Measurements from ENCODE around the gene PITHD1. TPM values are rescaled to one million over a fixed set of nuclear protein-coding genes. Genes with fewer than 3 reads are reported as not detected.
"Not testable (repeated sequence)": the region's sequence is repeated elsewhere in the genome, so short reads cannot be mapped to it uniquely, and the experiment has no call there.

PITHD1 gene
- total RNA-seq, 2 experiments from 2014 or later = 67.2 to 69.0 TPM

DNA sequence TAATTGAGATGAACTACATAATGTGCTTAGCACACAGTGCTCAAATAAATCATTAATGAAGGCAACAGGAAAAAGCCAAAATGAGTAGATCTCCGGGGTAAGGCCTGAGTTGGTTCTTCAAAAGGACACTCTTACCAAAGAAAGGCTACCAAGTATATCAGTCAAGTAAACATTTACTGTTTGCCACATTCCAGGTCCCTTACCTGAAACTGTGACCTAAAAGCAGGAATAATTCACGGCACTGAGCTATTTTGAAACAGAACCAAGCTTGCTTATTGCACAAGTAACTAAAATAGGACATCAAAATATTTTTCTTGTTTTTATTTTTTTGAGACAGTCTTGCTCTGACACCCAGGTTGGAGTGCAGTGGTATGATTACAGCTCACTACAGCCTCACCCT is 2.0 kb upstream of the PITHD1 start:
- H3K4me3 Mint-ChIP-seq = no peak overlapping the region
- intact Hi-C loops (cut with micrococcal nuclease) = no loop called here
- H3K36me3 Mint-ChIP-seq = peaks cover 5% of the 10 kb centered on the region
- CTCF ChIA-PET = interaction anchor here (1.1 to 2.6 kb wide), 6 partner anchors 12 to 142 kb away, joined by 3 to 13 read pairs (median 3); no protein-coding TSS in a partner anchor
- POLR2A ChIA-PET = interaction anchor here (0.6 to 2.0 kb wide), 2 partner anchors 25 to 85 kb away, joined by 3 to 6 read pairs; partner anchors contain the start of gene RPL11
- H3K27me3 Mint-ChIP-seq = no peaks in the 10 kb centered on the region
- H3K4me1 Mint-ChIP-seq (ENCODE audit: low read depth) = peaks cover 41% of the 10 kb centered on the region
- no peak overlapping the region for H3K27ac Mint-ChIP-seq
- no peak for DNase-seq
- H3K9me3 Mint-ChIP-seq = no peaks in the 10 kb centered on the region

DNA sequence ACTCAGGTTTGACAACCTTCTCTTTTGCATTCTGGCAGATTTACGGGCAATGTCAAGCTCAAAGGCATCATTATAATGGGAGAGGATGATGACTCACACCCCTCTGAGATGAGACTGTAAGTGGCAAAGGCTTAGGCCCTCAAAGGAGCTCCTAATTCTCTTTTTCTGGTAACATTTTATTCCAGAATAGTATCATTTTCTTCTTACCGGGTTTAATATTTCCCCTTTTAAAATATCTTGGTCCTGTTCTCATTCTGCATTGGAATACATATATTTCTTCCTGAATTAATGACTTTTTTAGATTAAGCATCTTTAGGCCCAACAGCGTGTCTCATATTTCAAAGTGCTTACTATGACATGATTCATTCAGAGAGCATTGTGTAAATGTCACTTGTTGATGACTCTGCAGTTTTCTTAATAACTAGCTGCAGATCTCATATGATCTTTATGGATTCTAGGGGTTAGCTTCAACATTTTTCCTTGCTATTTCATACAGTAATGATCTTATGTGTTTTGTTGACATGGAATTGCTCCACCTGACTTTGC is 1.7 kb downstream of the PITHD1 start:
- Mint-ChIP-seq H3K27ac (peak overlapping the region; percentile 80), H3K4me3 (peak overlapping the region; percentile 92), H3K36me3 (peaks cover 13% of the 10 kb centered on the region), H3K9me3 (no peaks in the 10 kb centered on the region), H3K27me3 (no peaks in the 10 kb centered on the region), H3K4me1 (ENCODE audit: low read depth) (peaks cover 33% of the 10 kb centered on the region)
- ChIA-PET POLR2A (interaction anchor here (0.7 to 4.3 kb wide), 7 partner anchors 11 to 296 kb away, joined by 3 to 40 read pairs (median 3); partner anchors contain the start of genes ASAP3, ELOA, GALE and HMGCL), CTCF (interaction anchor here (1.0 to 2.4 kb wide), 7 partner anchors 8 to 283 kb away, joined by 3 to 17 read pairs (median 4); partner anchors contain the start of gene FUCA1)
- DNase-seq = no peak
- intact Hi-C loops (cut with micrococcal nuclease) = no loop called here

DNA sequence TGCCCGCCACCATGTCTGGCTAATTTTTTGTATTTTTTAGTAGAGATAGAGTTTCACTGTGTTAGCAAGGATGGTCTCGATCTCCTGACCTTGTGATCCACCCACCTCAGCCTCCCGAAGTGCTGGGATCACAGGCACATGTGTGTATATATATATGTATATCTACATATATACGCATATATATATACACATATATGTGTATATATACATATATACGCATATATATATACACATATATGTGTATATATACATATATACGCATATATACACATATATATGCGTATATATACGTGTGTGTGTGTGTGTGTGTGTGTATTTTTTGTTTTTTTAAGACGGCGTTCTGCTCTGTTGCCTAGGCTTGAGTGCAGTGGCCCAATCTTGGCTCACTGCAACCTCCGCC is 4.9 kb downstream of the PITHD1 start:
- DNase-seq; POLR2A ChIA-PET; H3K9me3 Mint-ChIP-seq; H3K27ac Mint-ChIP-seq; H3K4me3 Mint-ChIP-seq; H3K27me3 Mint-ChIP-seq; intact Hi-C loops (cut with micrococcal nuclease): not testable (repeated sequence)
- peaks cover 37% of the 10 kb centered on the region for H3K36me3 Mint-ChIP-seq
- H3K4me1 Mint-ChIP-seq (ENCODE audit: low read depth) = peaks cover 18% of the 10 kb centered on the region
- CTCF ChIA-PET = interaction anchor here (1.0 to 1.1 kb wide), 2 partner anchors 11 to 27 kb away, joined by 3 to 5 read pairs; no protein-coding TSS in a partner anchor

DNA sequence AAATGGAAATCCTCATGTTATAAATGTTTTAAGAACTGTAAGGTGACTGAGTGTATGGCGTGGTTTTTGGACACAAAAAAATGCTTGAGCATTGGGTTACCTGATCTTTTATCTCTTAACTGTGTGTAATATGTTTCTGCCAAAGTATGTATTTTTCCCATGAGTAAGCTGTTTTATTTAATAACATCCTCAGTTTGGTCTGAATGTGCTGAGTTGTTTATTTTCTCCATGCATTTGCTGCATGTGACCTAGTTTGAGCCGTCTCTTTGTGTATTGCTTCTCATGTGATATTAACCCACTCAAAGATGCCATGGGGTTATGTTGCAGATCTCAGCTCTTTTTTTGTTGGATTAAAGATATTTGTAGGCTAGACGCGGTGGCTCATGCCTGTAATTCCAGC is 6.6 kb downstream of the PITHD1 start:
- peaks cover 9% of the 10 kb centered on the region for H3K4me1 Mint-ChIP-seq (ENCODE audit: low read depth)
- ChIA-PET CTCF (interaction anchor here (0.7 to 1.6 kb wide), 2 partner anchors 38 to 132 kb away, joined by 3 to 4 read pairs; no protein-coding TSS in a partner anchor), POLR2A (no interaction called here)
- no peaks in the 10 kb centered on the region for H3K9me3 Mint-ChIP-seq
- DNase-seq = no peak
- intact Hi-C loops (cut with micrococcal nuclease) = no loop called here
- peaks cover 37% of the 10 kb centered on the region for H3K36me3 Mint-ChIP-seq
- no peak overlapping the region for H3K4me3 Mint-ChIP-seq
- H3K27ac Mint-ChIP-seq = no peak overlapping the region
- no peaks in the 10 kb centered on the region for H3K27me3 Mint-ChIP-seq

DNA sequence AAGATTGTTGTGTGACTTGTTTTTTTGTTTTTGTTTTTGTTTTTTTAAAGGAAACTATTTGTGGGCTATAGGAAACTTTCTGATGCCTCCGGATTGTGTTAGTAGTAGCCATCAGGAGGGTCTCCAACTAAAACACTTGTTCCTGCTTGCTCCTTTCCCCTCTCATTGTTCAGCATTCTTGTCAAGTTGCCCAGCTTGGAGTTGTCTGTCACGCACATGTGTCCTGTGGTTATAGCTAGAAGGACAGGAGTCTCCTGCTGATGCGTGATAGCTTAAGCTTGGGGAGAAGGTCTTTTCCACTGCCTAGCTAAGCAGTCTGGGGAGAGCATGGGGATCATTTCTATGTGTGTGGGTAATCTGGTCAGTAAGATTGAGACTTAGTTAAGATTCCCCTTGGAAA is 9.5 kb downstream of the PITHD1 start:
- POLR2A ChIA-PET = interaction anchor here (1.1 to 6.9 kb wide), 2 partner anchors 9 to 12 kb away, joined by 4 to 40 read pairs; partner anchors contain the start of gene PITHD1
- Mint-ChIP-seq H3K36me3 (peaks cover 30% of the 10 kb centered on the region), H3K27me3 (no peaks in the 10 kb centered on the region), H3K9me3 (no peaks in the 10 kb centered on the region), H3K27ac (no peak overlapping the region), H3K4me1 (ENCODE audit: low read depth) (peaks cover 24% of the 10 kb centered on the region), H3K4me3 (no peak overlapping the region)
- CTCF ChIA-PET = interaction anchor here (0.7 to 5.9 kb wide), 4 partner anchors 9 to 23 kb away, joined by 3 to 30 read pairs (median 7); partner anchors contain the start of gene PITHD1
- intact Hi-C loops (cut with micrococcal nuclease) = no loop called here
- DNase-seq = no peak

DNA sequence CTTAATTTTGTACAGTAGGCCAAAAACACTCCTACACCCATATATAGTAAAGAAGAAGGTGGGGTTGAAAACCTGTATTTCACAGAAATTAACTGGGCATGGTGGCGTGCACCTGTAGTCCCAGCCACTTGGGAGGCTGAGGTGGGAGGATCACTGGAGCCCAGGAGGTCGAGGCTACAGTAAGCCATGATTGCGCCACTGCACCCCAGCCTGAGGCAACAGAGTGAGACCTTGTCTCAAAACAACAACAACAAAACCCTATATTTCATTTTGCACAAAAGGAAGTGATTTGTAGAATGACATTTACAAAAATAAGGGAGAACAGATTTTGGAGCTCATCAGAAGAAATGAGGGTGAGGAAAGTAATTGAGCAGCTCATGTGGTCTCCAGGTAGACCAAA is 10.5 kb downstream of the PITHD1 start:
- Mint-ChIP-seq H3K9me3 (no peaks in the 10 kb centered on the region), H3K36me3 (peaks cover 30% of the 10 kb centered on the region), H3K27me3 (no peaks in the 10 kb centered on the region), H3K4me3 (no peak overlapping the region), H3K27ac (no peak overlapping the region), H3K4me1 (ENCODE audit: low read depth) (peaks cover 29% of the 10 kb centered on the region)
- intact Hi-C loops (cut with micrococcal nuclease) = no loop called here
- ChIA-PET POLR2A (interaction anchor here (1.1 to 6.9 kb wide), 3 partner anchors 10 to 21 kb away, joined by 3 to 40 read pairs (median 4); partner anchors contain the start of gene PITHD1), CTCF (interaction anchor here (0.7 to 5.9 kb wide), 5 partner anchors 9 to 22 kb away, joined by 3 to 30 read pairs (median 4); partner anchors contain the start of gene PITHD1)
- DNase-seq = no peak

DNA sequence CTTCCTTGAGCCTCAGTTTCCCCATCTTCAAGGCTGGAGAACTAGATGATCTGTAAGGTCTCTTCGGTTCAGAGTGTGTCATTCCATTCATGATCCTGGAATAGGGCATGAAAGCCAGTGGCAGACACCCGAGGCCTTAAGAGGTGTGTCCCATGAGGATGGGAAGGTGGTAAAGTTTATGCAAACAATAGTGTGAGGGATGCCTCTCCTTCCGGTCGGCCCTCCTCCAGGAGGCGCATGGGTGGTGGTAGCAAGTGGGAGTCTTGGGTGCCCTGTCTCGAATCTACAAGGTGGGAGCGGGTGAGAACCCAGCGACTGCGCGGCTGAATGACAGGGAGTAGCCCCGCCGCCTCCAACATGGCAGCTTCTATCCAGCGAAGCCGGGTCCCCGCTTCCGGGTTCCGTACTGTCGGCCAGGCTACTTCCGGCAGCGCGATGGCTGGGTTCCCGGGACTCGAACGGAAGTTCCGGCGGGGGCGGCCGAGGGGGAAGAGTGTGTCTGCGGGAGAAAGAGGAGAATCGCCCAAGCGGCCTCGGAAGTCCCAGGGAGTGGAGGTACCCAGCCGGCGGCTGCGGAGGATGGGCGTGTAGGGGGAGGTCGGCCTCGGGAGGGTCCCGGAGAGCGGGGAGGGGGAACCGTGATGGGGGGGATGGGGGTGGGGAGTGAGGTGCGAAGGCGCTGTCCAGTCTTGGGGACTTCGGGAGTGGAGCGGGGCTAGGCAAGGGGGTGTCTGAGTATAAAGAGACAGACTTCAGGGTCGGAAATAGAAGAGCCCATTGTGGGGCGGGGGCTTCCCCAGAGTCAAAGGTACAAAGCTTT is 12.7 kb downstream of the PITHD1 start, which contains the start of gene LYPLA2:
LYPLA2 (plus strand) TSS at position 450 of the 820 bp plus-strand sequence. CDS start 1,538 bp downstream, outside the sequence.
- intact Hi-C loops (cut with micrococcal nuclease) = loop anchor here (1.0 kb wide), 2 partner anchors 9 to 13 kb away; partner anchors contain the start of genes GALE and PITHD1
- H3K4me3 Mint-ChIP-seq = peak within 1 kb of the TSS; percentile 98
- ChIA-PET POLR2A (interaction anchor here (2.7 to 6.9 kb wide), 2 partner anchors 9 to 12 kb away, joined by 20 to 40 read pairs; partner anchors contain the start of genes GALE and PITHD1), CTCF (interaction anchor here (0.6 to 5.9 kb wide), 4 partner anchors 11 to 20 kb away, joined by 3 to 30 read pairs (median 7); no protein-coding TSS in a partner anchor)
- no peaks in the 10 kb centered on the region for H3K27me3 Mint-ChIP-seq
- peak; percentile 93 for DNase-seq
- peaks cover 23% of the 10 kb centered on the region for H3K36me3 Mint-ChIP-seq
- no peaks in the 10 kb centered on the region for H3K9me3 Mint-ChIP-seq
- peak within 1 kb of the TSS; percentile 89 for H3K27ac Mint-ChIP-seq
- peaks cover 29% of the 10 kb centered on the region for H3K4me1 Mint-ChIP-seq (ENCODE audit: low read depth)

DNA sequence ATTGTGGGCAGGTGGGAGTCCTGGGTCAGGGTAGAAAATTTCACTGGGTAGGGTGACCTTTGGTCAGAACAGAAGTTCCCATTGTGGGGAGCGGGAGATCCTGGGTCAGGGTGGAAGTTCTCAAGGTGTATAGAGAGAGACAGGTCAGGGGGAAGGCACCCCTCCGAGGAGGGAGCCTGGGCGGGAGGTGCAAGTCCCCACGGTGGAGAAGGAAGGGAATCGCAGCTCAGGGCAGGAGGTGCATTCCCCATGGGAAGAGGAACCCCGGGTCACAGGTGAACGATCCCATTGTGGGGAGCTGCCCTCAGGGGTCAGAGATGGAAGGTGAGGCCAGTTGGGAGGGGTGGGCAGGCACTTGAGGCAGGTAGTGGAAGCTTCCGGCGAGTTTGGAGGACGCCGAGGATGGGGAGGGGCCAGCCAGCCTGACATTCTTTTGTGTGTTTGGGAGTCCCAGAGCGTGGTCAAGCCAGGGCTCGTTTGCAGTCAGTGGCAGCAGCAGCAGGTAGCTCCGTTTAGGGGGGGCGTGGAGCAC is 13.4 kb downstream of the PITHD1 start:
- POLR2A ChIA-PET = interaction anchor here (2.7 to 6.9 kb wide), 2 partner anchors 9 to 13 kb away, joined by 20 to 40 read pairs; partner anchors contain the start of genes GALE and PITHD1
- no peaks in the 10 kb centered on the region for H3K27me3 Mint-ChIP-seq
- peak overlapping the region; percentile 98 for H3K4me3 Mint-ChIP-seq
- intact Hi-C loops (cut with micrococcal nuclease) = loop anchor here (1.0 kb wide), 2 partner anchors 9 to 13 kb away; partner anchors contain the start of genes GALE and PITHD1
- peak; percentile 57 for DNase-seq
- H3K27ac Mint-ChIP-seq = peak overlapping the region; percentile 89
- H3K9me3 Mint-ChIP-seq = no peaks in the 10 kb centered on the region
- CTCF ChIA-PET = interaction anchor here (0.9 to 5.9 kb wide), 4 partner anchors 9 to 20 kb away, joined by 3 to 30 read pairs (median 7); partner anchors contain the start of gene GALE
- H3K4me1 Mint-ChIP-seq (ENCODE audit: low read depth) = peaks cover 29% of the 10 kb centered on the region
- peaks cover 20% of the 10 kb centered on the region for H3K36me3 Mint-ChIP-seq

DNA sequence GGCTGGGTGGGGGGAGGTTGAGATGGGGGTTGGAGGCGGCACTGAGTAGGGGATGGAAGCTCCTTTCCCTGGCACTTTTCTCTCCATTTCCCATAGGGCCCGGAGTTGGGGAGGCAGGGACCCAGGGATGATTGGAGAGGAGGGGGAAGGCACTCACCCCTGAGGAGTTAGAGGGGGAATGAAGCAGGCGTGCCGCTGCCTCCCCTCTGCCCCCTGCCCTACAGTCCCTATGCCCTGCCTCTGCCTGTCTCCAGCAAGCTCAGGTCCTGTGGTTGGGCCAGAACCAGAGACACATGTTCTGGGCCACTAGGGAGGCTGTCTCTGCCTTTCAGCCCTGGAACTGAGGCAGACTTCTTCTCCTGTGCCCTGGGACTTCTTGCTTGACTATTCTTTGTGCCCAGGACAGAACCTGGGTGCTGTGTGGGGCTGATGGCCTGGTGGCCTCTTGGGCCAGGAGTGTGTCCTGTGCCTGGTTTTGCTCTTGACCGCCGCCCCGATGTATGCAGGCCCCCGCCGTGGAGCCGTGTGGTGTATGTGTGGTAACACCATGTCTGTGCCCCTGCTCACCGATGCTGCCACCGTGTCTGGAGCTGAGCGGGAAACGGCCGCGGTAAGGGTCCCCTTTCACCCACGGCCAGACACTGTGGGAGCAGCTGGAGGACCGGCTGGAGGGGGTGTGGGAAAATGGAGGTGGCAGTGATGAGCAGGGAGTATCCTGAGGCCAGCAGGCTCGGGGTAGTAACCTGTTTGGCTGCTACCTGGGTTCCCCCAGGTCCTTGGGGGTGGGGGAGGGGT is 14.1 kb downstream of the PITHD1 start:
- ChIA-PET POLR2A (interaction anchor here (2.7 to 6.9 kb wide), 2 partner anchors 8 to 13 kb away, joined by 20 to 40 read pairs; partner anchors contain the start of genes GALE and PITHD1), CTCF (interaction anchor here (0.9 to 5.9 kb wide), 4 partner anchors 9 to 21 kb away, joined by 3 to 30 read pairs (median 7); partner anchors contain the start of gene GALE)
- H3K4me1 Mint-ChIP-seq (ENCODE audit: low read depth) = peaks cover 29% of the 10 kb centered on the region
- intact Hi-C loops (cut with micrococcal nuclease) = no loop called here
- peak overlapping the region; percentile 98 for H3K4me3 Mint-ChIP-seq
- DNase-seq = no peak
- no peaks in the 10 kb centered on the region for H3K9me3 Mint-ChIP-seq
- no peaks in the 10 kb centered on the region for H3K27me3 Mint-ChIP-seq
- peak overlapping the region; percentile 89 for H3K27ac Mint-ChIP-seq
- H3K36me3 Mint-ChIP-seq = peaks cover 15% of the 10 kb centered on the region

DNA sequence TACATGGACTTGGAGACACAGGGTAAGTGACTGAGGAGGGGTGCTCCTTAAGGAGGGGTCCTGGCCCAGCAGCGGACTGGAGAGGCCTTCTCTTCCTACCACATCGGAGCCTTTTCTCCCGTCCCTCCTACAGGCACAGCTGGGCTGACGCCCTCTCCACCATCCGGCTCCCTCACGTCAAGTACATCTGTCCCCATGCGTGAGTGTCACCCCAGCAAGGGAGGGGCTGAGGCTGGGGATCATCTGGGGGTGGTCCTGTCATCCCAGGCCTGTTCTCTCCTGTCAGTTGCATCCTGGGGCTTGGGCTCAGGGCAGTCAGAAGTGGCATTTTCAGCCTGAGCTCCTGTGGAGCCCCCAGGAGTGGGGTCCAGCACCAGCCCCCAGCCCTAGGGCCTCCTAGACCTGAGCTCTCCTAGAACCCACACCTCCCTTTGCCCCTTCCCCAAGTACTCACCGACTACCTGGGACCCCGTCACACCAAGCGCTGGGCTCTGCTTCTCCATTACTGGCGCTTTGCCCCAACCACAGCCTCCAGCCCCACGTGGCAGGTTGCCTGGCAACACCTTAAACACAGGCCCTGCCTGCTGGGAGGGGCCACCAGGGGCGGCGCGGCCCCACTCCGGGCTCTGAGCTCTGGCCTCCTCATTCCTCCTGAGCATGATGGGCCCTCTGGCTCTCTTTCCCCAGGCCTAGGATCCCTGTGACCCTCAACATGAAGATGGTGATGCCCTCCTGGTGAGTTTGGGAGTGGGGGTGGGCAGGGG is 15.0 kb downstream of the PITHD1 start:
- Mint-ChIP-seq H3K27ac (peak overlapping the region; percentile 8), H3K4me1 (ENCODE audit: low read depth) (peaks cover 29% of the 10 kb centered on the region), H3K4me3 (no peak overlapping the region), H3K27me3 (no peaks in the 10 kb centered on the region), H3K36me3 (peaks cover 15% of the 10 kb centered on the region), H3K9me3 (no peaks in the 10 kb centered on the region)
- intact Hi-C loops (cut with micrococcal nuclease) = no loop called here
- peak; percentile 44 for DNase-seq
- ChIA-PET CTCF (no interaction called here), POLR2A (interaction anchor here (0.5 to 6.9 kb wide), 3 partner anchors 14 to 171 kb away, joined by 3 to 40 read pairs (median 4); partner anchors contain the start of gene PITHD1)

Data from activated CD4-positive, alpha-beta memory T cell treated with anti-CD3 and anti-CD28 coated beads for 36 hours (primary cell).